Fibroblast of the conjunctiva (primary cell): ENCODE measurements around the gene PLA2R1.

Source experiments
- DNase-seq: peaks from one replicate; pipeline ENCODE4 v3.0.0-alpha.2; 2010; ENCODE audit warnings: low read depth

Gene PLA2R1

GRCh38 chr2:160062292-160063005 lies at the start of gene PLA2R1:
Gene PLA2R1, minus strand, starts transcription at chr2:160062615. Its CDS starts 212 bp downstream, at chr2:160062403.
- peak; percentile 3 for DNase-seq

- DNase-seq = no peak
Measured at GRCh38 chr2:160110674-160111239, 48.3 kb upstream of the PLA2R1 start.

GRCh38 chr2:160109939-160110673 lies 47.7 kb upstream of the PLA2R1 start:
- DNase-seq = peak; percentile 81

GRCh38 chr2:160109243-160109642 lies 46.8 kb upstream of the PLA2R1 start:
- no peak for DNase-seq

- DNase-seq = no peak
Measured at GRCh38 chr2:160108646-160109045, 46.2 kb upstream of the PLA2R1 start.

GRCh38 chr2:160105366-160105765 lies 43.0 kb upstream of the PLA2R1 start:
- no peak for DNase-seq

GRCh38 chr2:160104115-160104514 lies 41.7 kb upstream of the PLA2R1 start:
- DNase-seq = no peak

GRCh38 chr2:160097326-160097725 lies 34.9 kb upstream of the PLA2R1 start:
- DNase-seq = no peak

GRCh38 chr2:160096409-160096808 lies 34.0 kb upstream of the PLA2R1 start:
- DNase-seq = no peak

- no peak for DNase-seq
Measured at GRCh38 chr2:160092445-160092844, 30.0 kb upstream of the PLA2R1 start.

GRCh38 chr2:160091381-160091780 lies 29.0 kb upstream of the PLA2R1 start:
- no peak for DNase-seq

- no peak for DNase-seq
Measured at GRCh38 chr2:160087854-160088745, 25.7 kb upstream of the PLA2R1 start.

GRCh38 chr2:160085662-160086061 lies 23.2 kb upstream of the PLA2R1 start:
- DNase-seq = no peak

- no peak for DNase-seq
Measured at GRCh38 chr2:160077912-160078810, 15.7 kb upstream of the PLA2R1 start.

GRCh38 chr2:160076914-160077313 lies 14.5 kb upstream of the PLA2R1 start:
- no peak for DNase-seq

- no peak for DNase-seq
Measured at GRCh38 chr2:160076241-160076640, 13.8 kb upstream of the PLA2R1 start.

- peak; percentile 90 for DNase-seq
Measured at GRCh38 chr2:160075171-160075570, 12.8 kb upstream of the PLA2R1 start.

- no peak for DNase-seq
Measured at GRCh38 chr2:160073284-160073888, 11.0 kb upstream of the PLA2R1 start.

GRCh38 chr2:160068906-160069305 lies 6.5 kb upstream of the PLA2R1 start:
- no peak for DNase-seq

- DNase-seq = no peak
Measured at GRCh38 chr2:160064916-160065315, 2.5 kb upstream of the PLA2R1 start.
